Thymus (tissue), 11 donors: ENCODE measurements around the gene FRMD3. TPM values are rescaled to one million over a fixed set of nuclear protein-coding genes. Genes with fewer than 3 reads are reported as not detected.
"Not testable (repeated sequence)": the region's sequence is repeated elsewhere in the genome, so short reads cannot be mapped to it uniquely, and the experiment has no call there.

Source experiments
- DNase-seq, 9 donors: peaks; one replicate each; pipeline ENCODE4 v3.0.0-alpha.2; 2013; ENCODE audit warnings: low spot score in 9 of 9, low read depth in 6 of 9, missing footprints in 1 of 9
- H3K27ac ChIP-seq, 2 donors: one replicate each; pipeline ENCODE4 v1.5.1; 2013; ENCODE audit warnings: control low read depth in 1 of 2, low read depth in 1 of 2, low read length in 1 of 2, mild to moderate bottlenecking in 1 of 2, moderate library complexity in 1 of 2
- H3K27me3 ChIP-seq, 2 donors: one replicate each; pipeline ENCODE4 v1.5.1; 2013; ENCODE audit warnings: low read length in 1 of 2; ENCODE audit not compliant: control insufficient read depth in 2 of 2, insufficient read depth in 1 of 2
- H3K36me3 ChIP-seq, 2 donors: one replicate each; pipeline ENCODE4 v1.5.1; 2013; ENCODE audit warnings: low read length in 1 of 2, mild to moderate bottlenecking in 1 of 2, moderate library complexity in 1 of 2; ENCODE audit not compliant: control insufficient read depth in 2 of 2, insufficient read depth in 2 of 2
- H3K4me1 ChIP-seq, 2 donors: one replicate each; pipeline ENCODE4 v1.5.1; 2013; ENCODE audit warnings: low read length in 2 of 2; ENCODE audit not compliant: control insufficient read depth in 2 of 2, insufficient read depth in 2 of 2
- H3K4me3 ChIP-seq, 2 donors: one replicate each; pipeline ENCODE4 v1.5.1; 2013; ENCODE audit warnings: low read length in 2 of 2, control low read depth in 1 of 2, mild to moderate bottlenecking in 1 of 2
- H3K9me3 ChIP-seq, 2 donors: one replicate each; pipeline ENCODE4 v1.5.1; 2013; ENCODE audit warnings: low read length in 1 of 2, mild to moderate bottlenecking in 1 of 2; ENCODE audit not compliant: control insufficient read depth in 2 of 2, insufficient read depth in 1 of 2
- WGBS: extraction: QIAGEN DNeasy Blood & Tissue Kit; methylation state at CpG from one replicate; pipeline ENCODE4 v1.1.7; 2013; 5-methylcytosine and 5-hydroxymethylcytosine counted together
- polyA plus RNA-seq: library from polyadenylated mRNA; stranded (reverse); fragments of 200-250 nt; gene quantifications from one replicate; pipeline ENCODE4 v1.2.3, GENCODE V29; 2013
- total RNA-seq: library from RNA; stranded (reverse); fragments of 120-200 nt; gene quantifications from one replicate; pipeline ENCODE4 v1.2.4, GENCODE V29; 2013
- donor health status: healthy.

FRMD3 gene
- total and polyA plus RNA-seq, 2 donors, result 0.94 to 1.3 TPM

GRCh38 chr9:83385317-83385716 lies 152.9 kb downstream of the FRMD3 start:
- Histone ChIP-seq H3K4me3 (no peak overlapping the region), H3K27ac (no peak overlapping the region), H3K36me3 (no peaks in the 10 kb centered on the region), H3K27me3 (no peaks in the 10 kb centered on the region), H3K4me1 (no peaks in the 10 kb centered on the region), H3K9me3 (no peaks in the 10 kb centered on the region)
- WGBS, result 83% methylated on average over 2 of the region's 2 CpGs
- no peak for DNase-seq

DNA sequence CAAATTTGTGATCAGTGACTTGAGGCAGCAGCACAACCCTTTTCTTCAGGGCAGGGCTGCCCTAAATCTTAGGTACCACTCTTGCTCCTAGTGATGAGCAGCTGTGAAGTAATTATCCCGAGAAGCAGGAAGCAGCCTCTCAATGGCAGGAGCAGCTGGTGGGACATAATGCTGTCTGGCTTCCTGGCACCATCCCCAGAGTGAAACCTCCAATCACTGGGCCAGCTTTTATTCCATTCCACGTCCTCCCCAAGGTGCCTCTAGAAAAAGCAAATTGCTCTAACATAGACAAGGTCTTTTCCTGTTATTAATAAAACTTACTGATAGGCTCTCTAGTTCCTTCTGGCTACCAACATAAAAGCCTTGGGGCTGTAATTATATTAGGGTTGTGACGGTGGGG lies 154.0 kb downstream of the FRMD3 start:
- no peaks in the 10 kb centered on the region for H3K9me3 ChIP-seq
- H3K27me3 ChIP-seq, result no peaks in the 10 kb centered on the region
- H3K27ac ChIP-seq, result no peak overlapping the region
- 61% methylated on average over 3 of the region's 3 CpGs for WGBS
- no peaks in the 10 kb centered on the region for H3K4me1 ChIP-seq
- no peaks in the 10 kb centered on the region for H3K36me3 ChIP-seq
- no peak overlapping the region for H3K4me3 ChIP-seq
- no peak for DNase-seq

GRCh38 chr9:83383034-83383433 lies 155.2 kb downstream of the FRMD3 start:
- no peak for DNase-seq
- 93% methylated on average over 2 of the region's 2 CpGs for WGBS
- Histone ChIP-seq H3K27ac (no peak overlapping the region), H3K4me3 (no peak overlapping the region), H3K9me3 (no peaks in the 10 kb centered on the region), H3K36me3 (no peaks in the 10 kb centered on the region), H3K4me1 (no peaks in the 10 kb centered on the region), H3K27me3 (no peaks in the 10 kb centered on the region)

- Histone ChIP-seq H3K27ac (no peak overlapping the region), H3K4me1 (no peaks in the 10 kb centered on the region), H3K9me3 (no peaks in the 10 kb centered on the region), H3K4me3 (no peak overlapping the region), H3K36me3 (no peaks in the 10 kb centered on the region), H3K27me3 (no peaks in the 10 kb centered on the region)
- no peak for DNase-seq
Measured at GRCh38 chr9:83382421-83382820, 155.8 kb downstream of the FRMD3 start.

GRCh38 chr9:83379045-83379444 lies 159.2 kb downstream of the FRMD3 start:
- Histone ChIP-seq H3K4me1 (no peaks in the 10 kb centered on the region), H3K27ac (no peak overlapping the region), H3K36me3 (no peaks in the 10 kb centered on the region)

GRCh38 chr9:83372957-83373356 lies 165.2 kb downstream of the FRMD3 start:
- H3K9me3 ChIP-seq, result no peaks in the 10 kb centered on the region
- H3K4me1 ChIP-seq, result no peaks in the 10 kb centered on the region
- no peak overlapping the region for H3K27ac ChIP-seq
- no peak overlapping the region for H3K4me3 ChIP-seq
- no peaks in the 10 kb centered on the region for H3K27me3 ChIP-seq
- 89% methylated on average over 5 of the region's 5 CpGs for WGBS
- H3K36me3 ChIP-seq, result no peaks in the 10 kb centered on the region
- no peak for DNase-seq

More at GRCh38 chr9:83379045-83379444, 159.2 kb downstream of the FRMD3 start:
- no peaks in the 10 kb centered on the region for H3K27me3 ChIP-seq
- H3K4me3 ChIP-seq, result no peak overlapping the region
- no peak for DNase-seq
- no peaks in the 10 kb centered on the region for H3K9me3 ChIP-seq

DNA sequence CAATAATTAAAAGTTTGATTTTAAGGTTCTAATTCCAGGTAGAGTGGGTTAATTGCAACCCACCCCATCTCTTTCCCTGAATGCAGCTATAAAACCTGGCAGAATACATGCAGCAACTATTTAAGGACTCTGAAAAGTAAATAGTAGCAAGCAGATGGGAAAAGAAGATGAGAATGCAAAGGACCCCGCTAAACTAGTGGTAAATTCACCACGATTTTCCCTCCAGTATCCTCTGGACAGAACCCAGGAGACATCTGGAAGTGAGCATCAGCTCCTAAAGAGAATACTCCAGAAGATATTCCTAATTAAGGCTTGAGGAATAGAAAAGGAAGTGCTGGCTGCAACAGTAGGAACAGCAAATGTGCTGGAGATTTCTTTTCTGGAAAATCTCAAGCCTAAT lies 170.9 kb downstream of the FRMD3 start:
- Histone ChIP-seq H3K27me3 (no peaks in the 10 kb centered on the region), H3K27ac (no peak overlapping the region), H3K36me3 (no peaks in the 10 kb centered on the region), H3K4me3 (no peak overlapping the region), H3K9me3 (no peaks in the 10 kb centered on the region), H3K4me1 (no peaks in the 10 kb centered on the region)
- DNase-seq, result no peak
- 87% methylated on average over 2 of the region's 2 CpGs for WGBS

GRCh38 chr9:83362341-83362995 lies 175.7 kb downstream of the FRMD3 start:
- H3K9me3 ChIP-seq, result no peaks in the 10 kb centered on the region
- no peaks in the 10 kb centered on the region for H3K4me1 ChIP-seq
- H3K27ac ChIP-seq, result no peak overlapping the region
- DNase-seq, result no peak
- H3K36me3 ChIP-seq, result no peaks in the 10 kb centered on the region
- no peak overlapping the region for H3K4me3 ChIP-seq
- H3K27me3 ChIP-seq, result no peaks in the 10 kb centered on the region

- 86% methylated on average over 3 of the region's 3 CpGs for WGBS
- no peak for DNase-seq
- Histone ChIP-seq H3K27me3 (no peaks in the 10 kb centered on the region), H3K9me3 (no peaks in the 10 kb centered on the region), H3K27ac (no peak overlapping the region), H3K4me1 (no peaks in the 10 kb centered on the region), H3K36me3 (no peaks in the 10 kb centered on the region), H3K4me3 (no peak overlapping the region)
Measured at GRCh38 chr9:83359039-83359438, 179.2 kb downstream of the FRMD3 start.

GRCh38 chr9:83358493-83358892 lies 179.7 kb downstream of the FRMD3 start:
- H3K27me3 ChIP-seq, DNase-seq: not testable (repeated sequence)
- WGBS, result 97% methylated on average over 4 of the region's 4 CpGs

More at GRCh38 chr9:83358493-83358892, 179.7 kb downstream of the FRMD3 start:
- not testable (repeated sequence) for H3K36me3 ChIP-seq, H3K9me3 ChIP-seq, H3K4me3 ChIP-seq, H3K4me1 ChIP-seq, H3K27ac ChIP-seq
